ENCODE measurements around the gene CUL4A.

GRCh38 chr13:113170511-113170910 is 38.9 kb upstream of the CUL4A start:
- TF ChIP-seq CTCF (IDR thresholded peaks at IDR 0.05), result no peak
- no peak for TF ChIP-seq POLR2A (IDR thresholded peaks at IDR 0.05)
